GM19328 (cell line): ENCODE measurements around the gene PDLIM1.
A peak's percentile ranks its signal among the peaks of the same experiment; 100 is the strongest.

Experiments used
- ATAC-seq: cut with Tn5 transposase; IDR thresholded peaks from one replicate; pipeline ENCODE4 v1.9.1; 2021; ENCODE audit warnings: mild to moderate bottlenecking, moderate library complexity; ENCODE audit not compliant: unreplicated experiment

Gene PDLIM1

DNA sequence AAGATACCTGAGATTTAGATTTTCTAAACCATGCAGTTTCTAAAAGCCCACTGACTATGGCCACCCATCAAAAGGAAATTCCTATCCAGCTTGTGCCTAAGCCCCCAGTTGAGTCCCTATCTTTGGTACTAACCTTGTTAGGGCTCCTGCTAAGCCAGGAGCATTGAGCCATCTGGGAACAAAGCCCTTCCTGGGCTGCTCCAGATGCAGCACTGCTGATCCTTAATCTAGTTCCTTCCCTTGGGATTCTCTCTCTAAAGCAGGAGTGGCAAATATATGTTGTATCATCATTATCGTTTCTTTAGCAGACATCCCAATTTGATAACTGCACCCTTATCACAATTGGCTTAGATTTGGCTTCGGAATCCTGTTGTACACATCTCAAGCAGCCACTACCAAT lies 24.7 kb upstream of the PDLIM1 start:
- ATAC-seq = no peak

DNA sequence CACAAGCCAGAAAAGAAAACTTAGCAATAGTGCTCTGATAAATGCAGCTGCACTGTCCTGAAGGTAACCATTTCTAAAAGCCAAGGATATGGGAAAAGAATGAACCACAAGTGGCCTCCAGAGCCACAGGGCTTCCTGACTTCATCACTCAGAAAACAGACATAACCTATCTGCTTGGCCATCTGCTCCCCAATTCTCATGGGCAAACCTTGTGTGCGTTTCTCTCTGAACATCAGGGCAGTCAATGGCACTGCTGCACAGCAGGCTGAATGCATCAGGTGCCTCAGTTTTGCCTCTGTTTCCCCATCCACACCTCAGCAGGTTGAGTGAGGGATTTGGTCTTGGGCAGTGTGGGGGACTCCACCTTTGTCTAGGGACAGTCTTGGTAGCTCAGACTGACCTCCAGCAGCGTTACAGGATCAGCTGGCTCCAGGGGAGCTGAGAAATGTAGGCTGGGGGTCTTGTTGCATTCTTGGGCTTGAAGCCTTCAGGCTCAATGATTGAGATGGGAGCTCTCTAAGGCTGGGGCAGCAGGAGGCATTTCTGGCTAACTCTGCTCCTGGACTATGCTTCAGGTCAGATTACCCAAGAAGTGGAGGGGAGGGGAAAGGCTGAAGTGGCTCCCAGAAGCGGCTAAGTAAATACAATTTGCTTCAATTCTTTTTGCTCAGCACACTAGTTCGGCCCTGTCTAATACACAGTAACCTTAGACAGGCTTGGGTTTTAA lies 23.6 kb upstream of the PDLIM1 start:
- ATAC-seq = no peak

DNA sequence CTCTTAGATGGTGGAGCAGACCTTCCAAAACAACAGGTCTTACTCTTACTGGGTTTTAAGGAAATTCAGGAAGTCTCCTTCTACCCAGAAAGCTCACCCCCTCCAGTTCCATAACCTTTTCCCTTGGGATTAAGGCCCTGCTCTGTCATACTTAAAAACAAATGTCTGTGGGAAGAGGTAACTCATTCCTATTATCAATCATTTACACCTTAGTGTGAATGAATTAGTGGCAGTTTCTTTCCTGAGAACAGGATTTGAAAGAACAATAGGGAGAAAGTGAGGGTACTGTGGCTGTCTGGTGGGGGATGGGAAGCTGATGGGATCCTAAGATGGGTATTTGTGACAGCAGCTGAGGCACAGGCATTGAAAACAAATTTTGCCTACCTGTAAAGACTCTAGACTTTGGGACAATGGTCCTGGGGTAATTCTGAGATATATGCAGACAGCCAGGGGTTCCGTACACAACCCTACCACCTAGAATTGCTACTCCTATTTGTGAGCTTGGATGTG lies 22.2 kb upstream of the PDLIM1 start:
- no peak for ATAC-seq

DNA sequence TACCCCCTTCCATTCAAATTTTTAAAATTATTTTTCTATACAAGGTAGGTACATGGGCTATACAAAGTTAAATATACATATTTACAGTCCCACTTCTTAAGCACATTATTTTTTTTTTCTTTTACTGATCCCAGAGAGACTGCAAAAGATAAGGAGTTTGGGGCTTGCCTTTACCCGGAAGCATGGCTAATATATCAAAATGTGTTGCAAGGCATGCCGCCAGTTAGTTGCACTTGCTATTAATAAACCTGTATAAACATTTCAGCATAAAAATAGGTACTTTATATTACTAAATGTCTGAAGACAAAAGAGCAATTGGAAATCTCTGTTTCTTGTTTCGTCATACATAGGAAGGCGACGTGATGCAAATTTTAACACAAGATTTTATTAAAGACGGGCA lies 21.5 kb upstream of the PDLIM1 start:
- no peak for ATAC-seq

DNA sequence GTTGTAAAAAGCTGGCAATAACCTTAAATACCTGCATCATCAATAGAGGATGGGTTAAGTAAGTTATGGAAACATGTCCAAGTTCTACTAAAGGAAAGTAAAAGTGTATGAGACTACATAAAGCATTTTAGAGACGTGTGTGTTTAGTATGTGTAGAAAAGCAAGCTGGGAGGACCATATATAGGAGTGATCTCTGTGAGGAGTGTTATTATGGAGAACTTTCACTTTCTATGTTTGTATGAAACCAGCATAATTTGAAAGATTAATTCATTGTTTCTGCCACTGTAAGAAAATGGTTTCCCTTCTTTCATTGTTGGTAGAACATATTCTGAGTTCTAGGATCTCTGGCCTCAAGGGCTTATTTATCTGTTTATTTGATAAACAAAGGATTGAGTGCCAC lies 19.2 kb upstream of the PDLIM1 start:
- no peak for ATAC-seq

DNA sequence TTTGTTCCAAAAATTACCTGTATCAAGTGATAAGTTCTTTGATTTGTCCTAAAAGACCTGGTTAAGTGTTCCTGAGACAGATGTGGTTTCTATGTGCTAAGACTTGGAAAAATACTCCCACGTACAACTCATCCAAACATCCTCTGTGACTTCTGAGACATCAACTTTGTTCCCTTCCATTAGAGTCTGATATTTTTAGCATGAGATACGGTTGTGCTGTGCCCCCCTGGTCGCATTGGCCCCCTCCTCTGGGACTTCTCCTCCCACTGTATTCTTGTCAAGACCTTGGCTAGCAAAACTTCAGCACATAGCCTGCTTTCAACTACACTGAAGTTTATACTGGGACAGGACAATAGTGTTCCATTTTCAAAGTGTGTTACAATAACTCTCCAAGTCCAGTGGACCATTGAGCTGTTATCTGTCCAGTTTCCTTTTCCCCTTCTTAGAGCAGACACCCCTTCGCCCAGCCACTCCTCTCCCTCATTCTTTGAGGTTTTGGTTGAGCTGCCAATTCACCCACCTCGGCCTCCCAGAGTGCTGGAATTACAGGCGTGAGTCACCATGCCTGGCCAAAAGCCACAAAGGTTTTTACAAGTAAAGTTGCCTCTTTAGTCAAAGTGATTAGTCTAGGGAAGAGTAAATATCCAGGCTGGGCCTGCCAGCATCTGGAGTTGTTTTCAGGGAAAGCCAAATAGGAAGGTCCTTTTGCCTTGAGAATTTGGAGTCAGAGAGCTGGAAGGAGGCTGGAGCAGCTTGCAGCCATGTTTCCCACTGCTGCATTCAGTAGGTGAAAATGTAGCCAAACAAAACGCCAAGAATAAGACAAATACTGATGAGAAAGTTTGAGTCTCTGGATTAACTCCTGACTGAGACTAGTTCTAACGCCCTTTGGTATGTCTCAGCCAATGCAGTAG lies 17.8 kb upstream of the PDLIM1 start:
- ATAC-seq = no peak

DNA sequence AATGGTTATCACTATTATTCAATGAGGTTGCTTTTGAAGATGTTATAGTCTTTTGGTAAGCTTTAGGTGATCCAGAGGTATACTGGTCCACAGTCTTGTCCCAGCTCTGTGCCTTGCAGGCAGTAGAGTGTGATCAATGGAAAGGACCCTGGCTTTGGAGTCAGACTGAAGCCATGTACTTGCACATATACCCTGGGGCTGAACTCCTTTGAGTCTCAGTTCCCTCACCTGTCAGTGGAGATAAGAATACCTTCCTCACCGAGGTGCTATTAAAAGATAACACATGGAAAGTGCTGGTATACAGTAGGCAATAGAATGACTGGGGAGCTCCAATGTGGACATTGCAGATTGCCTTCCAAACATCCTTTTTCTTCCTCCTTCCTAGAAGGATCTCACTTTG lies 16.0 kb upstream of the PDLIM1 start:
- ATAC-seq = no peak

DNA sequence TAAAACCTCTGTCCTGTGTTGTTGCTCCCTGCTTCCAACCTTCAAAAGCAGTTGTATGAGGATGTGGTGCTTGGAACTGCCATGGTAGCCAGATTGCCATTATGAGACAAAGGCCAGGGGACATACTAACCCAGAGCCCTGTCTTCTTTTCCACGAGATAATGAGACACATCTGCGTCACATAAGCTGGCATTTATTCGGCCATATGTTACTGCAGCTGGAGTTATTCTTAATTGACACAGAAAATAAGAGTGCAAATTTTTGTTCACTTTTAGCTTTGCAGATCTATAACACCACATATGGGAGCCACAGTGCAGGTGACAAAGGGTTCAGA lies 15.5 kb upstream of the PDLIM1 start:
- ATAC-seq = no peak

DNA sequence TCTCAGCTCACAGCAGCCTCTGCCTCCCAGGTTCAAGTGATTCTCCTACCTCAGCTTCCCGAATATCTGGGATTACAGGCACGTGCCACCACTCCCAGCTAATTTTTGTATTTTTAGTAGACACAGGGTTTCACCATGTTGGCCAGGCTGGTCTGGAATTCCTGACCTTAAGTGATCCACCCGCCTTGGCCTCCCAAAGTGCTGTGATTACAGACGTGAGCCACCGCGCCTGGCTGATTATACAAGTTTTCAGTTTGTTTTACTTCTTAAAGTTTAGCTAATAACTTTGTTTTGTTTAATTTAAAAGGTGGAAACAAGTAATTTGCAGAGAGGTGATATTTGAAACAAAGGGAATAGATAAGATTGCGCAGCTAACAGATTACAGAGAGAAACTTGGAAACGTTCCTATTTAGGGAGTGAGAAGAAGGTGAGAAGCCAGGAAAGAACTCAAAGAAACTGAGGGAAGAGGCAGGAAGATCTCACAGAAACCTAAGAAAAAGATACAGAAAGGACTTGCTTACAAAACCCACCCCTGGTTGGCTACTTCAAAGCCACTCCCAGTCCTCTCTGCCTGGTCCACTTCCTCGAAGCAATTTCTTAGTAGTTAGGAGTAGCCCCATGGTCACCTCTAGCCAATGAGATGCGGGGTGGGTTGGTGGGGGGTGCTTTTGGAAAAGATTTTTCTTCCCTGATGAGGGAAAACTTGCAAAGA lies 15.0 kb upstream of the PDLIM1 start:
- ATAC-seq = no peak

DNA sequence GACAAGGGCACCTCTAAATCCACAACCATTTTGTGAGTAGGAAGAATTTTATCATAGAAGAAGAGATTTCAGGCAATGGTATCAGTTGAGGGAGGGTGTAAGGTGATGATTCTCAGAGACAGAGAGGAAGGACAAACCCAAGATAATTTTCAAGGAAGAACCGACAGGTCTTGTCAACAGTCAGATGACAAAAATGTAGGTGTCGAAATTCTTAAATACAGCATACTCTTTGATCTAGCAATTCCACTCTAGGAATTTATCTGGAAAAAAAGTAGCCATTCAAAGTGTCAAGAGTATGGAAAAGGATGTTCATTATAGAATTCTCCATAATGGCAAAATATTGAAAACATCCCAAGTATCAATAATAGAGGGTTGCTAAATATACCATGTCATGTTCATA lies 14.2 kb upstream of the PDLIM1 start:
- no peak for ATAC-seq

DNA sequence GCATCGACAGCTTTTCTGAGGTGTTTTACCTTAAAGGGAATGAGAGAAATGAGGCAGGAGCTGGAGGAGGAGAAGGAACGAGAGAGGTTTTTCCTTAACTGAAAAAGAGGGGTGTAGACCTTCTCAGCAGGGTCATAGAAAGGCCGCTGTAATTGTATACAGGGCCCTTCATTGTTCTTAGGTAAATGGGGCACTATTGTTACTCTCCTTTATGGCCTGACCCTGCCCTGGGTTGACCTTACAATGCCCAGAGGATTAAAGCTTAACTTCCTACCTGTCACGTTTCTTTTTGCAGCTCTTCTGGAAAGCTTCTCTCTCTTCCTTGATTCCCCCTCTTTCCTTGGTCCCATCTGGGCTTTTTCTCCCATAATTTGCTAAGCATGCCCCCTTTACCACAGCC lies 13.7 kb upstream of the PDLIM1 start:
- no peak for ATAC-seq

DNA sequence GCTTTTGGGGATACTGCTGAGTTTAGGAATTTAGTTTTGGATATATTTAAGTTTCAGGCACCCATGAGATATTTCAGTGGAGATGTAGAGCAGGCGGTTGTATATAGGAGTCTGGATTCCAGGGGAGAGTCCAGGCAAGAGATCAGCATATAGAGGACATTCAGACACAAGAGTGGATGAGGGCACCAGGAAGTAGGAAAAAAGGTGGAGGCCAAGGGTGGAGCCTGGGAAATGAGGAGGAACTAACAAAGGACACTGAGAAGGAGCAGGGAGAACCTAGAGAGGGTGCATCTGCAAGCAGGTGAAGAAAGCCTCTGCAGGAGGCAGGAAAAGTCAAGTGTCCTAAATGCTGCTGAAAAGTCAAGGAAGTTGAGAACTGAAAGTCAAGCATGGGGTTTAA lies 13.1 kb upstream of the PDLIM1 start:
- ATAC-seq = no peak

DNA sequence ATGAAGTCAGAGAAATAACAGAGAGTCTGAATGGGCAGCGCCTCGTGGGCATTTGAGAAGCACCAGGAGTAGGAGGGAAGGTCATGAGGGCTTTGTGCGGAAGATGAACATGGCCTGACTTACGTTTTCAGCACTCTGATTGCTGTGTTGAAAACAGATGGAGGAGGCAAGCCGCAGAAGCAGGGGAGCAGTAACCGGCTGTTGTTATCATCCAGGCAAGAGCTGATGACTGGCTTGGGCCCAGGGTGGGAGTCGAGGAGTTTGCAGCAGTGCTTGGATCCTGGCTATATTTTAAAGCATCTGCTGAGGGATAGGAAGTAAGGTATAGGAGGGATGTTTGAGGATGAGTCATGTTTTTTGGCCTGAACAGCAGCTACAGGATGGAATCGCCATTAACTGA lies 12.7 kb upstream of the PDLIM1 start:
- ATAC-seq = no peak

DNA sequence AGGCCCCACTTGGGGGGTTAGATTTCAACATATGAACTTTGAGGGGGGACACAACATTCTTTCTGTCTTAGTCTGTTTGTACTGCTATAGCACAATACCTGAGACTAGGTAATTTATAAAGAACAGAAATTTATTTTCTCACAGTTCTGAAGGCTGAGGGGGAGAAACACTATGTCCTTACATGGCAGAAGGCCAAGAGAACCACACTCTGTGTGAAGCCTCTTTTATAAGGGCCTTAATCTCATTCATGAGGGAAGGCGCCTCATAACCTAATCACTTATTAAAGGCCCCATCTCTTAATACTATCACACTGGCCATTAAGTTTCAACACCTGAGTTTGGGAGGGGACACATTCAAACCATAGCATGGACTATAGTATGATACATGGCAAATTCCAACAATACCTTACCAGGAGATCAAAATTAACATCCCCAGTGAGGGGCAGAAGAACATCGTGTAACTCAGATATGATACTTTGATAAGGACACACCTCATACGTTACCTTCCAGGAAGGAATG lies 9.3 kb upstream of the PDLIM1 start:
- no peak for ATAC-seq

DNA sequence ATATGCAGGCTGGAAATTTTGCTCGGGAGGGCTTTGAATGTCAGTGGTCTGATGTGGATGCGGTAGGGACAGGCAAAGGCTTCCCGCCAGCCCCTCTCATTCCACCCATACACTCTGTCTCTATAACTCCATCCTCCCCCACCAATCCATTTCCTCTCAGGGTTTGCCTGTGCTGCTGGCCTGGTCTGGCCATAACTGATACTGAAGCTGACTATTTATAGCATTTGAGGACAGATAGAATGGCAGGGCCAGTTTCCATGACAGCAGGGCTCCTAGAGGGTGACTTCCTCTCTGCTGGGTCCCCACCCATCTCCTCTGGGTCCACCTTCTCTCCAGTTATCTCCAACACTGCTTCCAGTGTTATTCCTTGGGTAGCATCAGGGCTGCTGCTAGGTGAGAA lies 6.6 kb upstream of the PDLIM1 start:
- no peak for ATAC-seq

DNA sequence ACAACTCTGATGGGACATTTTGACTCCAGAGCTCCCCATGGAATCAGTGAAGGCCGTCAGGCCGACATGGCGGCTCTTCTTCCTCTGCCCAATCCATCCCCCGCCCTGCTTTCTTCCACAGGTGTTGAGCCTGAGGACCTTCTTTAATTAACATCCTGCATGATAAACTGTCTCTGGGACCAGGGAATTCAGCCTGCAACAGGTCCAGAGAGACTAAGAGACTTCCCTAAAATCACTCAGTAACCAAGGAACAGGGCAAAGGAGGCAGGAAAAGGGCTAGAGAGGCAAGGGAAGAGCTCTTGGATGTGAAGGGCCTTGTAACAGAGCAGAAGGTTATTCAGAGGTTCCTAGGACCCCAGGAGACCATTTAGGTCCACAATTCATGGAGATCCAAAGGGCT lies 6.0 kb upstream of the PDLIM1 start:
- ATAC-seq = no peak

DNA sequence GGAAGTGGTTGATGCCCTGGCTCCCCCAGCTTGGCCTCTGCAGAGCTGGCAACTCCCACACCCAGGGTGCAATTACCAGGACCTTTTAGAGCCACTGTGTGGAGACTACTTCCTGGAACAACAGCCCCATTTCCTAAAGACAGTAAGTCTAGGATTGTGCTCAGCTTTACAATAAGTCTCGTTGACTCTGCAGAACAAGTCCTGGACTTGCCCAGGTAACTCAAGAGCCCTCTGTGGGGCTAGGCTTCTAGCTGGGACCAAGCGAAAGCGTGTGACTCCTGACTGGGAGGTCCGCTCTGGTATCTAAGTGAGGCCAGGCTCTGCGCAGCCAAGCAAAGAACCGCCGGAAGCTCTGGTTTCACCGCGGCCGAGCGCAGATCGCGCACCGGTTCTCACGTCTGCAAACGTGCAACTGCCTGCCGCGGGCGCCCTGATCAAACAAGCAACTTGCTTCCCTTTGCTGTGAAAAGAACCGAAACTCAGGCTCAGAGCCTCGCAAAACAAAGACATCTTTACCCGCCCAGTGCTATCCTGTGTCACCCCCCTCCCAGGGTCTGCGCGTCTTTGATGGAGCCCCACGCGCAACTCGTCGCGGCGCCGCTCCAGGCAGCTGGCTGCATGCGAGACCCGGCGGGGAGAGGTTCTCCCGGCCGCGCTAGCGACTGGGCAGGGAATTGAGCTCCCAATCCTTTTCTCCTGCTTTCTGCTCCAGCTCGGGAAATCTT lies 4.4 kb upstream of the PDLIM1 start:
- peak; percentile 71 for ATAC-seq

DNA sequence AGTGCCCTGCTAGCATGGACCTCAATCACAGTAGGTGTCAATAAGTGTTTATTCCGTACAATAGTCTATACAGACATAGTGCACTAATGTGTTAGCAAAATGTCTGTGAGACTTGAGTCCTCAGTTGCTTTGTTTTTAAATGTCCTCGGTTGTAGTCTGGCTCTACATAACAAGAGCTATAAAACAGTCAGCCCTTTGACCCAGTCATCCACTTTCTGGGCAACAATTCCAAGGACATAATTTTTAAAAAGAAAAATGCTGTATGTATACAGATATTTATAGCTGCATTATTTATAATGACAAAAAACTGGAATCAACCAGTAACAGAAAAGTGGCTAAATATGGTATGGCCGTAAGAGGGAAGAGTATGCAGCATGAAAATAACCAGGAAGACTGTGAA lies 2.8 kb upstream of the PDLIM1 start:
- no peak for ATAC-seq

DNA sequence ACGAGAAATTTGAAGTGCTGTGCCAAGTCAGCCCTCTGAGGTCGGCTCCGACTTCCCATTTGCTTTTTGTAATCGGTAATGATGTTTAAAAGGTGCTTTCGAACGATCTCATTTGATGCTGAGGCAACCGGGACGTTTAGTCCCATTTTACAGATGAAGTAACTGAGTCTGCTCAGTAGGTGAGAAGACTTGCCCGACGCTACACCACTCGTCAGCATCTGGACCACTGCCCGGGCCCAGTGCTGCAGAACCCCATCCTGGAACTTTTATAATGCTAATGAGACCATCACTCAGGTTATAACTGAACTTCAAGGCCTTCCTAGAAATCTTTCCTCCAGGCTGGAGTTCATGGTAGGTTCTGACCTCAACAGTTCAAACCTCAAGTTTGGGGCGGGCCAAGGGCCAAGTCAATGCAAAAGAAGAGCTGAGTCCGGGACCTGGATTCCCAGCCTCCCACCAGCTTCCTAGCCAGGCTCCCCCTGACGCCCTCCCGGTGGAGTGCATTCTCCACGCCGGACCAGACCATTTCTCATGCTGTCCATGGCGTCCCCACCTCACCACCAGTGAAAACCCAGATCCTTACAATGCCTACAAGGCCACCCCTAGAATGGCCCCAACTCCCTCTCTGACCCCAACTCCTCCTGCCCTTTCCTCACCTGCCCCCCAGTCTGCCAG lies 699 bp upstream of the PDLIM1 start:
- ATAC-seq = no peak

DNA sequence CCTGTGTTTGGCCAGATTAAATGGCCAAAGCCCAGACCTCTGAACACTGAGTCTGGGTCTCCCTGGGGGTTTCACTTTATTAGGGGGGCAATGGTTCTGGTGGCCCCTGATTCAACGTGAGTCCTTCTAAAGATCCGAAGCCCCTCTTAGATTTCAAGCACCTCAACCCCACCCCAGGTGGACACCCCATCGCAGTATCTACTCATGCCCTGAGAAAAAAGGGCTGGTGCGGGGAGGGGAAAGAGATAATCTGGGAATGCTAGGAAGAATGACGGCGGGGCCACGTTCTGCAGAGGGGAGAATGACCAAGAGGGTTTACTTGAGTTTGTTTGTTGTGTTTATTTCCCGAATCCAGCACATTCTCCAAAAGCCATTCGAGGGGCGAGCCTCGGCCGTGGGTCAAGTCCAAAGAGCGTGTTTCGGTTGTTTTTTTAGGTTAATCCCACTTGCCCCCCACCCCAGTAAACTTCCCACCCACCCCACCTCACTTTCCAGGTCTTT lies 832 bp downstream of the PDLIM1 start:
- no peak for ATAC-seq
